K562 (cell line): ENCODE measurements around the gene LASP1. TPM values are rescaled to one million over a fixed set of nuclear protein-coding genes. Genes with fewer than 3 reads are reported as not detected.

Experiments used
- ATAC-seq: fragments of 200-7000 bp; cut with Tn5 transposase; 3 replicates; pipeline ENCODE4 v1.9.1; 2020; ENCODE audit warnings: moderate library complexity
- BruUV-seq: library from RNA; stranded (reverse); fragments of 400-500 nt; replicated peaks from 2 replicates; lab custom pipeline; 2021; lab: Mats Ljungman, UMichigan
- CTCF ChIA-PET: fragments of 300-600 bp; formaldehyde crosslinking; extraction: SDS; loops from one replicate; lab custom pipeline; 2021; ENCODE audit warnings: low intra/inter-chr PET ratio; lab: Yijun Ruan, JAX
- POLR2A ChIA-PET: fragments of 300-600, 350-650 bp; sonication (Branson Sonifier 250); formaldehyde crosslinking; extraction: SDS; loops from one replicate; lab custom pipeline; 2021; ENCODE audit warnings: antibody characterized with exemption, inconsistent platforms; lab: Yijun Ruan, JAX
- DNase-seq, 4 experiments: peaks; one replicate each; pipeline versions ENCODE4 v3.0.0 to v3.0.0-alpha.2; 2011 to 2018; ENCODE audit warnings: low spot score in 3 of 4, mixed read lengths in 3 of 4; ENCODE audit errors: extremely low read depth in 1 of 4
- FAIRE-seq: peaks from 2 replicates; lab custom pipeline; 2011; peaks lifted over from hg19 to GRCh38; lab: Jason Lieb, UNC
- H2AFZ ChIP-seq: 2 replicates; pipeline ENCODE4 v1.6.0; 2011; ENCODE audit warnings: low read depth, low read length, control low read depth, inconsistent platforms
- H3K27ac ChIP-seq: fragments of 200-600 bp; 3 replicates; pipeline ENCODE4 v1.8.0; 2011; ENCODE audit warnings: low read depth, mild to moderate bottlenecking, control low read depth, inconsistent platforms, low read length, moderate library complexity, mixed read lengths; ENCODE audit errors: extremely low read depth
- H3K27me3 ChIP-seq, 2 experiments: fragments of 300-600 bp in 1 of 2; 2 replicates in 1 of 2; 3 replicates in 1 of 2; pipeline versions ENCODE4 v1.6.0 to v1.8.0; 2011; ENCODE audit warnings: inconsistent platforms in 2 of 2, low read length in 2 of 2, mild to moderate bottlenecking in 1 of 2, mixed read lengths in 1 of 2, moderate library complexity in 1 of 2; ENCODE audit not compliant: control insufficient read depth in 2 of 2, insufficient read depth in 2 of 2
- H3K36me3 ChIP-seq: fragments of 300-600 bp; 3 replicates; pipeline ENCODE4 v1.8.0; 2011; ENCODE audit warnings: mild to moderate bottlenecking, low read length, inconsistent platforms; ENCODE audit not compliant: control insufficient read depth, insufficient read depth
- H3K4me1 ChIP-seq, 2 experiments: fragments of 200-600 bp in 1 of 2; replicated peaks in 1 of 2; 2 replicates in 1 of 2; 3 replicates in 1 of 2; pipeline versions ENCODE4 v1.5.1 to v1.8.0; 2011; ENCODE audit warnings: inconsistent platforms in 2 of 2, low read length in 2 of 2, mild to moderate bottlenecking in 1 of 2, mixed read lengths in 1 of 2, moderate library complexity in 1 of 2; ENCODE audit not compliant: control insufficient read depth in 2 of 2, insufficient read depth in 2 of 2
- H3K4me2 ChIP-seq: 2 replicates; pipeline ENCODE4 v1.6.1; 2011; ENCODE audit warnings: low read length, control low read depth, inconsistent platforms, mixed read lengths; ENCODE audit not compliant: insufficient read depth
- H3K4me3 ChIP-seq: fragments of 200-600 bp; sonication (generic), shearing (Covaris generic); 2 replicates; pipeline ENCODE4 v1.5.1; 2016; ENCODE audit warnings: control low read depth, inconsistent platforms
- H3K79me2 ChIP-seq: fragments of 200-600 bp; 3 replicates; pipeline ENCODE4 v1.8.0; 2011; ENCODE audit warnings: low read length, inconsistent platforms; ENCODE audit not compliant: control insufficient read depth, insufficient read depth
- H3K9ac ChIP-seq, 2 experiments: 2 replicates each; pipeline versions ENCODE4 v1.6.0 to v1.6.1; 2011; ENCODE audit warnings: low read depth in 2 of 2, low read length in 2 of 2, control low read depth in 1 of 2, inconsistent platforms in 1 of 2, mild to moderate bottlenecking in 1 of 2, mixed read lengths in 1 of 2; ENCODE audit not compliant: insufficient read depth in 1 of 2
- H3K9me1 ChIP-seq: one replicate; pipeline ENCODE4 v1.6.0; 2011; ENCODE audit warnings: inconsistent platforms, mild to moderate bottlenecking, low read length, moderate library complexity; ENCODE audit not compliant: control insufficient read depth, insufficient read depth
- H3K9me3 ChIP-seq: replicated peaks from 2 replicates; pipeline ENCODE4 v1.5.1; 2011; ENCODE audit warnings: low read depth, low read length, inconsistent platforms; ENCODE audit not compliant: control insufficient read depth, insufficient read depth
- H4K20me1 ChIP-seq: replicated peaks from 2 replicates; pipeline ENCODE4 v1.6.1; 2011; ENCODE audit warnings: low read length, inconsistent platforms, mixed read lengths; ENCODE audit not compliant: control insufficient read depth, insufficient read depth
- ASH1L ChIP-seq: fragments of 450-650 bp; IDR thresholded peaks from 2 replicates; pipeline ENCODE4 v1.6.1; 2018; ENCODE audit warnings: borderline replicate concordance, mild to moderate bottlenecking, low read depth; ENCODE audit not compliant: partially characterized antibody
- ELF2 ChIP-seq: fragments of 250-450 bp; sonication (Bioruptor Pico); IDR thresholded peaks from 2 replicates; pipeline ENCODE4 v1.5.0; 2021; ENCODE audit warnings: mild to moderate bottlenecking
- ETV6 ChIP-seq, 3 experiments: fragments of 150-350 bp in 1 of 3; sonication (generic) in 1 of 3; formaldehyde crosslinking in 1 of 3; IDR thresholded peaks; 2 replicates each; pipeline versions ENCODE4 v1.6.1 to v1.8.0; 2014 to 2022; ENCODE audit warnings: borderline replicate concordance in 2 of 3, low read depth in 2 of 3, antibody characterized with exemption in 1 of 3, low read length in 1 of 3, mild to moderate bottlenecking in 1 of 3, missing genetic modification reagents in 1 of 3
- FOXJ2 ChIP-seq: fragments of 200-800 bp; sonication (Bioruptor generic); IDR thresholded peaks from 2 replicates; pipeline ENCODE4 v1.6.1; 2016; ENCODE audit warnings: missing genetic modification characterization, missing compliant biosample characterization
- HDAC6 ChIP-seq: IDR thresholded peaks from 2 replicates; pipeline ENCODE4 v1.6.1; 2012; ENCODE audit warnings: low read depth, mild to moderate bottlenecking, control low read depth, inconsistent platforms, low read length, moderate library complexity
- JUNB ChIP-seq: fragments of 450-650 bp; formaldehyde crosslinking; conservative IDR thresholded peaks from 2 replicates; pipeline ENCODE4 v1.4.0; 2020; ENCODE audit warnings: mild to moderate bottlenecking
- KDM1A ChIP-seq, 2 experiments: fragments of 450-650 bp; IDR thresholded peaks; 2 replicates each; pipeline ENCODE4 v1.6.1; 2016; ENCODE audit warnings: mild to moderate bottlenecking in 2 of 2
- KLF6 ChIP-seq: fragments of 250-450 bp; sonication (Bioruptor Pico); IDR thresholded peaks from 2 replicates; pipeline ENCODE4 v1.4.0; 2020; ENCODE audit warnings: mild to moderate bottlenecking, moderate library complexity, borderline replicate concordance
- MCM3 ChIP-seq: fragments of 450-650 bp; IDR thresholded peaks from 2 replicates; pipeline ENCODE4 v1.6.1; 2016
- NUFIP1 ChIP-seq: fragments of 450-650 bp; IDR thresholded peaks from 2 replicates; pipeline ENCODE4 v1.6.1; 2018; ENCODE audit not compliant: partially characterized antibody
- PHB2 ChIP-seq: fragments of 450-650 bp; IDR thresholded peaks from 2 replicates; pipeline ENCODE4 v1.6.1; 2017; ENCODE audit warnings: low read depth
- POLR2A ChIP-seq: fragments of 450-650 bp; conservative IDR thresholded peaks from 2 replicates; pipeline ENCODE4 v1.6.1; 2016
- POLR2B ChIP-seq: fragments of 450-650 bp; IDR thresholded peaks from 2 replicates; pipeline ENCODE4 v1.6.1; 2018; ENCODE audit warnings: low read depth; ENCODE audit not compliant: partially characterized antibody
- RBM25 ChIP-seq: fragments of 200-400 bp; formaldehyde crosslinking; IDR thresholded peaks from 2 replicates; pipeline ENCODE4 v1.6.1; 2018; ENCODE audit warnings: low read length, low read depth, moderate library complexity; ENCODE audit not compliant: severe bottlenecking
- SRSF1 ChIP-seq: fragments of 200-400 bp; formaldehyde crosslinking; IDR thresholded peaks from 2 replicates; pipeline ENCODE4 v1.6.1; 2017; ENCODE audit warnings: mild to moderate bottlenecking, low read depth, low read length, moderate library complexity
- U2AF1 ChIP-seq: fragments of 200-400 bp; formaldehyde crosslinking; optimal IDR thresholded peaks from 2 replicates; pipeline ENCODE3; 2017; ENCODE audit warnings: mild to moderate bottlenecking, low read depth, low read length, moderate library complexity
- ZFP36 ChIP-seq: fragments of 150-350 bp; IDR thresholded peaks from 2 replicates; pipeline ENCODE4 v1.6.1; 2018; ENCODE audit warnings: low read length, low read depth; ENCODE audit not compliant: partially characterized antibody
- ZNF316 ChIP-seq: fragments of 450-650 bp; IDR thresholded peaks from 2 replicates; pipeline ENCODE4 v1.6.1; 2016
- ZNF354B ChIP-seq: fragments of 250-450 bp; sonication (Bioruptor Pico); IDR thresholded peaks from 2 replicates; pipeline ENCODE4 v1.4.0; 2020
- ZNF584 ChIP-seq: fragments of 200-800 bp; sonication (Bioruptor generic); IDR thresholded peaks from 2 replicates; pipeline ENCODE4 v1.6.1; 2016; ENCODE audit warnings: low read depth, mild to moderate bottlenecking, missing genetic modification characterization, missing compliant biosample characterization
- WGBS: fragments of 100-300 bp; shearing (Covaris generic); methylation state at CpG from one replicate; pipeline ENCODE4 v1.1.6; 2016; ENCODE audit warnings: low coverage, mixed read lengths; ENCODE audit not compliant: insufficient coverage; ENCODE audit errors: missing lambda C conversion rate; 5-methylcytosine and 5-hydroxymethylcytosine counted together
- in situ Hi-C: fragments of 300-500 bp; cut with MboI; formaldehyde crosslinking; loops from 4 replicates; pipeline ENCODE4 v1.15.0; 2018; ENCODE audit warnings: inconsistent platforms, mixed read lengths
- intact Hi-C: fragments of 100-400 bp; cut with micrococcal nuclease; formaldehyde crosslinking; loops from 2 replicates; pipeline ENCODE4 v1.14.2; 2022
- polyA plus RNA-seq, 8 experiments: library from polyadenylated mRNA; depleted of rRNA in 4 of 8; stranded (reverse) in 5 of 8; unstranded in 3 of 8; fragments of >200 nt; fragmentation: Nextera tagmentation in 2 of 8; fragmentation: Illumina TruSeq in 1 of 8; extraction: Ambion mirVana in 2 of 8; extraction: Trizol in 1 of 8; gene quantifications; 2 replicates each; pipeline versions ENCODE4 v1.2.1 to v1.2.3, GENCODE V29; 2011 to 2014; ENCODE audit warnings: inconsistent platforms in 1 of 8, missing spikeins in 1 of 8
- total RNA-seq, 7 experiments: library from RNA; depleted of rRNA in 6 of 7; stranded (reverse); fragments of >200 nt in 6 of 7; fragmentation: Illumina TruSeq in 2 of 7; extraction: Trizol in 2 of 7; gene quantifications; 2 replicates each; pipeline versions ENCODE4 v1.2.1 to v1.2.3, GENCODE V29; 2011 to 2021; ENCODE audit warnings: low replicate concordance in 1 of 7
- TF ChIP-seq, protein P1 (sequence below): sonication (generic); formaldehyde crosslinking; IDR thresholded peaks from 2 replicates; pipeline ENCODE4 v1.8.1; 2023; ENCODE audit warnings: mild to moderate bottlenecking, missing genetic modification reagents
- TF ChIP-seq, protein P2 (sequence below): fragments of 250-450 bp; sonication (Bioruptor Pico); IDR thresholded peaks from 2 replicates; pipeline ENCODE4 v1.8.0; 2021; ENCODE audit warnings: moderate library complexity, mild to moderate bottlenecking, inconsistent platforms

Gene LASP1
- total and polyA plus RNA-seq, 9 of the 15 experiments (the other 6 are each of a cell fraction or from before 2014, with no cell fraction given), result 23.0 to 125 (median 55.3) TPM

DNA sequence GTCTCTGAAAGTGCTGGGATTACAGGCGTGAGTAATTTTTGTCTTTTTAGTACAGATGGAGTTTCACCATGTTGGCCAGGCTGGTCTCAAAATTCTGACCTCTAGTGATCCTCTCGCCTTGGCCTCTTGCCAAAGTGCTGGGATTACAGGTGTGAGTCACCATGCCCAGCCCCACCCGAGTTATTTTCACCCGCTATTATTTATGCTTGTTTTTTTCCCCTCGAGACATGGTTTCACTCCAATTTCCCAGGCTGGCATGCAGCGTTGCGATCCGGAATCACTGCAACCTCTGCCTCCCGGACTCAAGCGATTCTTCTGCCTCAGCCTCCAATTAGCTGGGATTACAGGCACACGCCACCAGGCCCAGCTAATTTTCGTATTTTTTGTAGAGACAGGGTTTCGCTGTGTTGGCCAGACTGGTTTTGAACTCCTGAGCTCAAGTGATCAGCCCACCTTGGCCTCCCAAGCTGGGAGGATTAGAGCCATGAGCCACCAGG is 25.5 kb upstream of the LASP1 start (continued):
- TF ChIP-seq KDM1A (IDR thresholded peaks at IDR 0.05) (peak; percentile 30 to 38; a peak in 2 of 4 replicates), ZNF584 (CRISPR knock-in tag) (no peak), FOXJ2 (tag) (no peak), KLF6 (no peak)

GRCh38 chr17:38848557-38848891 is 21.3 kb upstream of the LASP1 start:
- intact Hi-C loops, result no loop called here
- ChIA-PET POLR2A (interaction anchor here (0.9 to 2.8 kb wide), 8 partner anchors 8 to 21 kb away, joined by 3 to 17 read pairs (median 5); partner anchors contain the start of gene LASP1), CTCF (no interaction called here)
- Histone ChIP-seq H3K27me3 (no peaks in the 10 kb centered on the region), H3K9me1 (peaks cover 9% of the 10 kb centered on the region), H4K20me1 (peaks cover 32% of the 10 kb centered on the region), H3K4me3 (no peak overlapping the region), H3K9ac (no peak overlapping the region), H3K79me2 (peaks cover 50% of the 10 kb centered on the region), H3K9me3 (no peaks in the 10 kb centered on the region), H2AFZ (no peak overlapping the region), H3K4me1 (peaks cover 14 to 15% of the 10 kb centered on the region in 2 experiments; a peak in 4 of 5 replicates), H3K36me3 (peaks cover 62% of the 10 kb centered on the region), H3K27ac (no peak overlapping the region; the same call in 2 of the 3 replicates), H3K4me2 (no peak overlapping the region)
- DNase-seq (no peak), ATAC-seq (peak; percentile 2; the same call in 1 of the 3 replicates), FAIRE-seq (no peak)
- BruUV-seq, result no TSS peak
- in situ Hi-C loops, result no loop called here
- WGBS, result 100% methylated on average over 1 of the region's 1 CpG
- TF ChIP-seq U2AF1, result no peak
- TF ChIP-seq ELF2, result peak; percentile 22; the same call in 1 of the 2 replicates
- TF ChIP-seq, protein P1, sequence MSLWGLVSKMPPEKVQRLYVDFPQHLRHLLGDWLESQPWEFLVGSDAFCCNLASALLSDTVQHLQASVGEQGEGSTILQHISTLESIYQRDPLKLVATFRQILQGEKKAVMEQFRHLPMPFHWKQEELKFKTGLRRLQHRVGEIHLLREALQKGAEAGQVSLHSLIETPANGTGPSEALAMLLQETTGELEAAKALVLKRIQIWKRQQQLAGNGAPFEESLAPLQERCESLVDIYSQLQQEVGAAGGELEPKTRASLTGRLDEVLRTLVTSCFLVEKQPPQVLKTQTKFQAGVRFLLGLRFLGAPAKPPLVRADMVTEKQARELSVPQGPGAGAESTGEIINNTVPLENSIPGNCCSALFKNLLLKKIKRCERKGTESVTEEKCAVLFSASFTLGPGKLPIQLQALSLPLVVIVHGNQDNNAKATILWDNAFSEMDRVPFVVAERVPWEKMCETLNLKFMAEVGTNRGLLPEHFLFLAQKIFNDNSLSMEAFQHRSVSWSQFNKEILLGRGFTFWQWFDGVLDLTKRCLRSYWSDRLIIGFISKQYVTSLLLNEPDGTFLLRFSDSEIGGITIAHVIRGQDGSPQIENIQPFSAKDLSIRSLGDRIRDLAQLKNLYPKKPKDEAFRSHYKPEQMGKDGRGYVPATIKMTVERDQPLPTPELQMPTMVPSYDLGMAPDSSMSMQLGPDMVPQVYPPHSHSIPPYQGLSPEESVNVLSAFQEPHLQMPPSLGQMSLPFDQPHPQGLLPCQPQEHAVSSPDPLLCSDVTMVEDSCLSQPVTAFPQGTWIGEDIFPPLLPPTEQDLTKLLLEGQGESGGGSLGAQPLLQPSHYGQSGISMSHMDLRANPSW (CRISPR knock-in tag), result no peak
- TF ChIP-seq JUNB (CRISPR knock-in tag), result no peak
- TF ChIP-seq SRSF1, result no peak
- no peak for TF ChIP-seq ZNF316
- TF ChIP-seq NUFIP1, result no peak
- TF ChIP-seq POLR2B, result peak; percentile 1
- TF ChIP-seq ASH1L, result no peak
- TF ChIP-seq PHB2, result no peak
- TF ChIP-seq ZNF354B, result no peak
- TF ChIP-seq ETV6 (IDR thresholded peaks at IDR 0.05; ENCODE audit: borderline replicate concordance in 1 of 2, low read depth in 2 of 2, low read length in 1 of 2), result no peak
- no peak for TF ChIP-seq ETV6 (CRISPR knock-in tag; IDR thresholded peaks at IDR 0.05; ENCODE audit: borderline replicate concordance)
- TF ChIP-seq MCM3, result no peak
- no peak for TF ChIP-seq RBM25
- TF ChIP-seq POLR2A, result peak; percentile 36; the same call in 1 of the 2 replicates
- TF ChIP-seq ZFP36, result no peak
- no peak for TF ChIP-seq HDAC6
- TF ChIP-seq, protein P2, sequence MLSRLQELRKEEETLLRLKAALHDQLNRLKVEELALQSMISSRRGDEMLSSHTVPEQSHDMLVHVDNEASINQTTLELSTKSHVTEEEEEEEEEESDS (CRISPR knock-in tag), result no peak
